Stimulated activated naive CD8-positive, alpha-beta T cell treated with anti-CD3 and anti-CD28 coated beads, Interleukin-15, Interleukin-2, amounts not matched to agents 100 ng/mL and 50 ng/mL, for 24 hours (primary cell): Measurements from ENCODE around the gene RFTN1.

Experiments
- H3K27ac Mint-ChIP-seq: one replicate; pipeline ENCODE4 v1.8.0; 2021; ENCODE audit warnings: mild to moderate bottlenecking, mixed read lengths
- H3K27me3 Mint-ChIP-seq: one replicate; pipeline ENCODE4 v1.8.0; 2021; ENCODE audit warnings: mixed read lengths
- H3K36me3 Mint-ChIP-seq: one replicate; pipeline ENCODE4 v1.8.0; 2021; ENCODE audit warnings: low read depth, mixed read lengths
- H3K4me1 Mint-ChIP-seq: one replicate; pipeline ENCODE4 v1.8.0; 2021; ENCODE audit warnings: low read depth, mixed read lengths
- H3K4me3 Mint-ChIP-seq: one replicate; pipeline ENCODE4 v1.8.0; 2021; ENCODE audit warnings: mild to moderate bottlenecking, mixed read lengths
- H3K9me3 Mint-ChIP-seq: one replicate; pipeline ENCODE4 v1.8.0; 2021; ENCODE audit warnings: mixed read lengths

RFTN1 gene

DNA sequence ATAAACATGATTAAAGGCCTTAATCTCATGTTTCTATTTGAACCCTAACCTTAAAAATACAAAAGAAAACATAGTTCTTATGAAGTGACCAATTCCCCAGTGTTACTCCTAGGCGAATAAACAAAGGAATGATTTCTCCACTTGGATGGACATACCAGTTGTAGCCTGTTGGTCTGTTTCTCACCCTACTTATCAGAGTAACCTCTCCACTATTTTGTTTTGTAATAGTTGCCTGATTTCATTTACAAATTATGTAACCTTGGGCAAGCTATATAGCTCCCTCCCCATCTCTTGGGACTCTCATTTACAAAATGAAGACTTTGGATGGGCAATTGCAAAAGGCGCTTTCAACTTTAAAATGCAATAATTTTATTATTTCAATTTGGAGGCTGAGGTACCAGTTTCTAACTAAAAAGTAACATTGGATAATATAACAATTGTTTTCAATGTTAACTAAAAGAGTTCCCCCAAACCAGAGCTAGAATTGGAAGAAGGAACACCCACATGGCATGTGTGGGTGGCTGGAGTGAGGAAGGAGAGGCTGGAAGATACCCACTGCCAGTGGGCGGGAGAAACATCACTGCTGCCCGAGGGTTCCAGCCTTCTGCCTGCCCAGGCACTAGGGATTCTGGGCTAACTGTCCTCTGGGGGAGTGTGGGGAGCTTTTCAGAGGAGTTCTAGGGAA, 74.2 kb downstream of the RFTN1 start:
- Mint-ChIP-seq H3K4me3 (no peak overlapping the region), H3K36me3 (peaks cover 50% of the 10 kb centered on the region), H3K9me3 (no peaks in the 10 kb centered on the region), H3K27ac (no peak overlapping the region), H3K27me3 (no peaks in the 10 kb centered on the region), H3K4me1 (peaks cover 39% of the 10 kb centered on the region)

- no peaks in the 10 kb centered on the region for H3K27me3 Mint-ChIP-seq
- H3K4me1 Mint-ChIP-seq, result peaks cover 33% of the 10 kb centered on the region
- no peaks in the 10 kb centered on the region for H3K9me3 Mint-ChIP-seq
- peaks cover 46% of the 10 kb centered on the region for H3K36me3 Mint-ChIP-seq
- no peak overlapping the region for H3K4me3 Mint-ChIP-seq
- H3K27ac Mint-ChIP-seq, result no peak overlapping the region
Measured at GRCh38 chr3:16437640-16438039, 75.9 kb downstream of the RFTN1 start.

DNA sequence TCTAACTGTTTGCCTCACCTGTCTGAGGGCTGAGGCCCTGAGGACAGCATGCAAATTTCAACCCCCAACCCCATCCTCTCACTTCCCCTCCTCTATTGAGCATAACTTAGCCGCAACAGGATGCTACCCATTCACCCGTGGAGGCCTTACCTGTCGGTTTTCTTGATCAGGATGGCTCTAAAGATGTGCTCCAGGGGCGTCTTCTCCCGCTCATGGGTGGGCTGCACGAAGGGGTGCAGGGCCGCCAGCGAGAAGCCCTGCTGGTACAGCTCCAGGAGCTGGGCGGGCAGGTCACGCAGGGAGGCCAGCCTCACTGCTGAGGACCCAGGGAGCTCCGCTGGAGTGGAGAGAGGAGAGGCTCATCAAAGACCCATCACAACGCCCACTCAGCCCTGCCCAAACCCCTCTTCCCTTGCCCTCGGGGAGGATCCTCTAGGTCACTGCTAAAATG, 79.8 kb downstream of the RFTN1 start:
- H3K36me3 Mint-ChIP-seq, result peaks cover 67% of the 10 kb centered on the region
- no peak overlapping the region for H3K27ac Mint-ChIP-seq
- H3K4me3 Mint-ChIP-seq, result peak overlapping the region; percentile 44
- peaks cover 38% of the 10 kb centered on the region for H3K4me1 Mint-ChIP-seq
- no peaks in the 10 kb centered on the region for H3K9me3 Mint-ChIP-seq
- no peaks in the 10 kb centered on the region for H3K27me3 Mint-ChIP-seq

DNA sequence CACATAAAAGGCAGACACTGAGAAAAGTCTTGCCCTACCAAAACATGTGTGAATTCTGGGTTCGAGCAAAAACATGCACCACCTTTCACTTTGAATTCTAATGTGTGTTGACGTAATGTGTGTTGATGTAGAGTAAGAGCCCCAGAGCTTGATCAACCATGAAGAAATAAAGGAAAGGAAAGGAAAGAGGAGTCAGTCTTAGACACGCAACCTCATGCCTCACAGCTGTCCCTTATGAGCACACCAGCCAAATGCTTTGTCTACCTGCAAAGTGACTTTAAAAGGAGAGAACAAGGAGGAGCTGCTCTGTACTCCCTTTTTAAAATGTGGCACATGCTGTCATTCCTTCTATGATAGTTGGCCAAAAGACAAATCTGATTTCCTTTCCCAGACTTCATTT, 80.8 kb downstream of the RFTN1 start:
- H3K36me3 Mint-ChIP-seq, result peaks cover 70% of the 10 kb centered on the region
- H3K9me3 Mint-ChIP-seq, result no peaks in the 10 kb centered on the region
- no peaks in the 10 kb centered on the region for H3K27me3 Mint-ChIP-seq
- H3K27ac Mint-ChIP-seq, result peak overlapping the region; percentile 45
- H3K4me1 Mint-ChIP-seq, result peaks cover 38% of the 10 kb centered on the region
- no peak overlapping the region for H3K4me3 Mint-ChIP-seq

DNA sequence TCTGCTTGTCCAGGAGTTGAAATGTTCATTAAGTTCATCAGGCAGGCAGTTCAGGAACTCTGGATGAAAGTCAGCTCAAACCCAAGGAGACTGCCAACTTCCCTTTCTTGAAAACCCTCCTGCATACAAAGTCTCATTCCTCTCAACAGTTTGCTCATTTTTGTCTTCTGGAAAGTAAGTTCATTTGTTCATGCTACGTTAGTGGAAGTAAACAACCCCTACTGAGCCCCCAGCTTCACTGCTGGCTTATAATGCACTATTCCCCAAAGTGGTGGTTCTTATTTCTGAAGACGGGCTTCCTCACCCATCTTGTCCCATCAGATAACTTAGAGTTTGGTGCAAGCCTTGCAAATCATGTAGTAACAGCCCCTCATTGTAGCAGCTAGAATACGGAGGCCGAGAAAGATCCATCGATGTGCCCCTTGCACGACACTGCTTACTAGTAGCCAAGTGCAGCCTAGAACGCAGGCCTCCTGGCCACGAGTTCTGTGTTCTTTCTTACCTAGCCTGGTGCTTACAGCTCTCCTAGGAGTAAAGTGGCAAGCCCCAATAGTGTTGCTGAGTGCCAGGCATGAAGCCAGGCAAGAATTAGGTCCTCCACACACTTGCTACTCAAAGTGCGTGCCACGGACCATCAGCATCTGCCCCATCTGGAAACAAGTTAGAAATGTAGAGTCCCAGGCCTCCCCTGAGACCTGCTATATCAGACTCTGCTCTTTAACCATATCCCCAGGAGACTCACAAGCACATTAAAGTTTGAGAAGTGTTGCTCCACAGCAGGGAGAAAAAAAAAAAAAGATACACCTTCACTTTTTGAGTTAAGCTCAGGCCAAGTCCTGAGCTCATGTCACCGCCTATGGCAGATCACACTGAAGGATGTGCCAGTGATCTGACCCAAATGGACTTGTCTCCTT, 82.5 kb downstream of the RFTN1 start:
- Mint-ChIP-seq H3K4me1 (peaks cover 38% of the 10 kb centered on the region), H3K27me3 (no peaks in the 10 kb centered on the region), H3K36me3 (peaks cover 79% of the 10 kb centered on the region), H3K9me3 (no peaks in the 10 kb centered on the region), H3K4me3 (no peak overlapping the region), H3K27ac (peak overlapping the region; percentile 37)

DNA sequence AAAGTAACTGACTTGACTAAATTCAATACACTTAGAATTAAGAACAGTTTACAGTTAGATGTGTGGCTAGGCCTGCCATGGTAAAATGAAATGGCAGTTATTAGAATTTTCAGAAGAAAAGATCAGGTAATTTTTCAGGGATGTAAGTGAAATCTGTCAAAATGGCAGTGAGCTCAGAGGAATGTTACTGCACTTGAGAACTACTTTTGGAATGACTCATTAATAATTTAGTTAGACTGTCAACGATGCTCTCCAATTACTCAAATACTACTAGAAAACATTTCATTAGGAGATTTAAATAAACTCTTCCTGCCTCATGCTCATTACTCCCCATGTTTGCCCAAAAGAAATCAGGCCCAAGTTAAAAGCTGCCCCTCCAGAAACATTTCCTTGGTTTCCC, 84.4 kb downstream of the RFTN1 start:
- Mint-ChIP-seq H3K9me3 (no peaks in the 10 kb centered on the region), H3K36me3 (peaks cover 91% of the 10 kb centered on the region), H3K4me3 (no peak overlapping the region), H3K27ac (peak overlapping the region; percentile 4), H3K4me1 (peaks cover 38% of the 10 kb centered on the region), H3K27me3 (no peaks in the 10 kb centered on the region)

DNA sequence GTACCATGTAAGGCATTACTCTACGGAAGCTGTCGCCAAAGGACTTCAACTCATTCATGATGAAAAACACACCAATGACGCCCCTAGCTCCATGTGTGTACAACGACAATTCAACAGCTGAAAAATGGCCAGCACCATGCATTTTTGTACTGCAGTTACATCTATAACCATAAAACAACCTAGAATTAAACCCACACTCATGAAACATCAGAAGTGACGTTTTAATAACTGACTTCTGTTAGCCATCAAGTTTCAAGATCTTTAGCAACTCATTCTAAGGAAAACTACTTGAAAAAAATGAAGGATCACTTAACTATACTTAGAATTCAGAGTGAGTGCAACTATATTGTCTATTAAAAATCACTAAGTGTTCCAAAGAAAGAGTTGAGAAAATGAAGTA, 84.9 kb downstream of the RFTN1 start:
- Mint-ChIP-seq H3K4me1 (peaks cover 38% of the 10 kb centered on the region), H3K27ac (no peak overlapping the region), H3K9me3 (no peaks in the 10 kb centered on the region), H3K27me3 (no peaks in the 10 kb centered on the region), H3K4me3 (no peak overlapping the region), H3K36me3 (peaks cover 91% of the 10 kb centered on the region)

DNA sequence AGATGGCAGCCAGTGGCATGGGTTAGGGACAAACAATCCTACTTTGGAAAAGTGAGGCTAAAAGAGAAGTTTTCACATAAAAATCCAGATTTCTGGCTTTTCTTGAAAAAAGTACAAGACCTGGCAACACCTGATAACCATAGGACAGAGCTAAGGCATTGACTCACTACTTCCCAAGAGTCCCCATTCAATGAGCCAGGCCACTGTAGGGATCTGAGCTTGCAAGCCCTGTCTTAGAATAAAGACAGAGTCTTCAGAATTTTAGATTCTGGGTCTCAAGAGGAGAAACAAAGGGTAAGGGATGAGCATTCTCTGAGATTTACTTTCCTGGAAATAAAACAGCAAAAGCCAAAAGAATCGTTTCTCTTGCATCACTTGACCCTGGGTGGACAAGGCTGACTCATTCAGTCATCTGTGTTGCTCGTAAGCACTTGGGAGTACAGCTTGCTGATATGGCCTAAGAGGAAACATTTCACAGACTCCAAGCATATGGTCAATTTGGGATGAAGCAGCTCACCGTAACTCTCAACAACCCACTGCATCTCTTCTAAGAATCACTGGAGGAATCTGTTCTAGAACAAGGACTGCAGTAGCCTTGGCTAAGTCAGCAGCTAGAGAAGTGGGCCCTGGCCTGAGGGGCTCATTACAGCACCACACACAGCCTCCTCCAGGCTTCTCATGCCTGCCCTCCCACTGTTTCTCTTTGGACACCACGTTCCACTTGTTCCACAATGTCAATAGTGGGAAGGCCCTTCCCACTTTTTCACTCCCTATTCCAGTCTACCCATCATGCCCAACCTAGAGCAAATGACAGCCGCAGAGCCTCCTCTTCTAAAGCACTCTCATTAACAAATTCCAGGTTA, 86.2 kb downstream of the RFTN1 start:
- Mint-ChIP-seq H3K4me3 (no peak overlapping the region), H3K27me3 (no peaks in the 10 kb centered on the region), H3K4me1 (peaks cover 30% of the 10 kb centered on the region)

DNA sequence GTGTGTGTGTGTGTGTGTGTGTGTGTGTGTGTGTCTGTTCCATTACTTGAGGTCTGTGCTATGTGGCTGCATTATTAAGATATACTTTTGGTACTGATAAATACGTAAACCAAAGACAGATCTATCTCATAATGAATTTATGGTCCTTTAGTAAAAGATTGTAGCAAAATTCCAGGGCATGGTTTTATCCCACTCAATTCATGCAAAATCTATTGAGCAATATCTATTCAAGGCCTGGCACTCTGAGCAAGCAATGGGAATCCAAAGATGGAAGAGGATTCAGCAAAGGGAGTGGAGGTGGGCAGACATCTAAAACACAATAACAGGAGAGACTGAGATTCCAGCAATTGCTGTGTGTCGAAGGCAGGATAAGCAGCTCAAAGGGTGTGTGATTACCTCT, 86.8 kb downstream of the RFTN1 start:
- no peaks in the 10 kb centered on the region for H3K9me3 Mint-ChIP-seq
- H3K27me3 Mint-ChIP-seq, result no peaks in the 10 kb centered on the region
- H3K4me1 Mint-ChIP-seq, result peaks cover 23% of the 10 kb centered on the region
- H3K36me3 Mint-ChIP-seq, result peaks cover 71% of the 10 kb centered on the region
- no peak overlapping the region for H3K27ac Mint-ChIP-seq
- H3K4me3 Mint-ChIP-seq, result no peak overlapping the region

More for the DNA sequence above, 86.2 kb downstream of the RFTN1 start:
- Mint-ChIP-seq H3K27ac (no peak overlapping the region), H3K36me3 (peaks cover 78% of the 10 kb centered on the region), H3K9me3 (no peaks in the 10 kb centered on the region)

- no peaks in the 10 kb centered on the region for H3K27me3 Mint-ChIP-seq
- peaks cover 65% of the 10 kb centered on the region for H3K36me3 Mint-ChIP-seq
- H3K4me1 Mint-ChIP-seq, result peaks cover 17% of the 10 kb centered on the region
- H3K27ac Mint-ChIP-seq, result no peak overlapping the region
- no peak overlapping the region for H3K4me3 Mint-ChIP-seq
- H3K9me3 Mint-ChIP-seq, result no peaks in the 10 kb centered on the region
Measured at GRCh38 chr3:16426029-16426400, 87.5 kb downstream of the RFTN1 start.

DNA sequence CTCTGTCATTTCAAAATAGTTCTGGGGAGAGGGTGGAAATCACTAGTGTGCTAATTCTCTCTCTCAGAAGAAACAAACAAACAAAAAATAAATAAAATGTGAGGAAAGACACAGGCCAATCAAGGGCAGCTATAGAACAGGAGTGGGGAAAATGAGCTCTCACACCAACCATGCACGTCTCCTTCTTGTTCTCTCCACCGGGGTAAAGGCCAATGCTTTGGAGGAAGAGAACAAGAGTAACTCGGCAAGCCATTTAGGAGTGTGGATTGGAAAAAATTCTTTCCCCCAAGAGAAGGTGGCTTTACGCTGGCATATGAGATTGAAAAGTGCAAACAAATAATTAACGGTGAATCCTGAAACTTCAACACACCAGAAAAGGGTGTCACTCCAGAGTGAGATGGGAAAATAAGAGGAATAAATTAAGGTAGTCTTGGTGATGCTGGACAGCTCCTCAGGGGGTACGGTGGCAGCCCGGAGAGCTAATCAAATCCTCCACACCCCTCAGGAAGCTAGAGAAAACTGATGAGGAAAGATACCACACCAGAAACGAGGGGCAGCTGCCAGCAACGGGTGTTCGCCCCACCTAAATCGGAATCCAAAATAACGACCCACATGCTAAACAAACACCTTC, 88.0 kb downstream of the RFTN1 start:
- H3K27ac Mint-ChIP-seq, result no peak overlapping the region
- peaks cover 12% of the 10 kb centered on the region for H3K4me1 Mint-ChIP-seq
- peaks cover 60% of the 10 kb centered on the region for H3K36me3 Mint-ChIP-seq

GRCh38 chr3:16423947-16424673, 89.4 kb downstream of the RFTN1 start:
- Mint-ChIP-seq H3K4me1 (peaks cover 11% of the 10 kb centered on the region), H3K36me3 (peaks cover 51% of the 10 kb centered on the region), H3K27ac (no peak overlapping the region), H3K9me3 (no peaks in the 10 kb centered on the region), H3K4me3 (no peak overlapping the region), H3K27me3 (no peaks in the 10 kb centered on the region)

More for the DNA sequence above, 88.0 kb downstream of the RFTN1 start:
- Mint-ChIP-seq H3K4me3 (no peak overlapping the region), H3K9me3 (no peaks in the 10 kb centered on the region), H3K27me3 (no peaks in the 10 kb centered on the region)

DNA sequence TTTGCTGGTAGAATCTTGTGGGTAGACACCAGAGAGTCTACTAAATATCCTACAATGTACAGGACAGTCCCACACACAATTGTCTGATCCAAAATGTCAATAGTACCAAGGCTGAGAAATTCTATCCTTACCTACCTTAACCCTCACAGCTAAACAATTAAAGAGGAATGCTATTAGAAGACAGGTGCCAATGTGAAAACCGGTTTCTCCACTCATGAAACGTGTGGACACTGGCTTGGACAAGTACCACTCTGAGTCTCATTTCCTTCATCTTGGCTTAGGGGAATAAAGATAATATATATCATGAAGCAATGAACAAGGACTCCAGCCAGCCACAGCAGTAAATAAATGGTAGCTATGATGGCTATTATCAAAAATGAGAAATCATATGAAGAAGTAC, 90.2 kb downstream of the RFTN1 start:
- H3K4me3 Mint-ChIP-seq, result no peak overlapping the region
- no peaks in the 10 kb centered on the region for H3K9me3 Mint-ChIP-seq
- H3K36me3 Mint-ChIP-seq, result peaks cover 48% of the 10 kb centered on the region
- peaks cover 14% of the 10 kb centered on the region for H3K4me1 Mint-ChIP-seq
- no peak overlapping the region for H3K27ac Mint-ChIP-seq
- H3K27me3 Mint-ChIP-seq, result no peaks in the 10 kb centered on the region
